Measurements from ENCODE around the gene KRT72. TPM values are rescaled to one million over a fixed set of nuclear protein-coding genes. Genes with fewer than 3 reads are reported as not detected.

Gene KRT72
- total RNA-seq, 1 experiment from 2014 or later: 0.17 TPM

GRCh38 chr12:52633383-52633782, 32.1 kb upstream of the KRT72 start:
- ChIA-PET CTCF (no interaction called here), RAD21 (ENCODE audit: low non-redundant PET in 1 of 2, low total read pairs in 2 of 2, uncharacterized antibody in 2 of 2, unreplicated experiment in 2 of 2) (no interaction called here), POLR2A (no interaction called here)
- no peaks in the 10 kb centered on the region for H3K4me1 ChIP-seq (ENCODE audit: control insufficient read depth in 1 of 2, insufficient read depth in 2 of 2, low read length in 2 of 2)
- no peaks in the 10 kb centered on the region for H4K20me1 ChIP-seq (ENCODE audit: insufficient read depth)
- no peaks in the 10 kb centered on the region for H3K27me3 ChIP-seq (ENCODE audit: insufficient read depth, low read length)
- no peaks in the 10 kb centered on the region for H3K9me3 ChIP-seq (ENCODE audit: control insufficient read depth in 1 of 2, insufficient read depth in 1 of 2, low read depth in 1 of 2, low read length in 2 of 2)
- TF ChIP-seq ELF1 (IDR thresholded peaks at IDR 0.05; ENCODE audit: borderline replicate concordance, low read depth): no peak
- TF ChIP-seq REST (IDR thresholded peaks at IDR 0.05; ENCODE audit: low read depth): no peak
- TF ChIP-seq SRF (IDR thresholded peaks at IDR 0.05; ENCODE audit: low read depth): no peak
- no peak for TF ChIP-seq SP1 (IDR thresholded peaks at IDR 0.05; ENCODE audit: low read depth)
- TF ChIP-seq ATF3 (IDR thresholded peaks at IDR 0.05): no peak
- TF ChIP-seq CBX3 (IDR thresholded peaks at IDR 0.05; ENCODE audit: low read depth): no peak
- TF ChIP-seq, protein P1, sequence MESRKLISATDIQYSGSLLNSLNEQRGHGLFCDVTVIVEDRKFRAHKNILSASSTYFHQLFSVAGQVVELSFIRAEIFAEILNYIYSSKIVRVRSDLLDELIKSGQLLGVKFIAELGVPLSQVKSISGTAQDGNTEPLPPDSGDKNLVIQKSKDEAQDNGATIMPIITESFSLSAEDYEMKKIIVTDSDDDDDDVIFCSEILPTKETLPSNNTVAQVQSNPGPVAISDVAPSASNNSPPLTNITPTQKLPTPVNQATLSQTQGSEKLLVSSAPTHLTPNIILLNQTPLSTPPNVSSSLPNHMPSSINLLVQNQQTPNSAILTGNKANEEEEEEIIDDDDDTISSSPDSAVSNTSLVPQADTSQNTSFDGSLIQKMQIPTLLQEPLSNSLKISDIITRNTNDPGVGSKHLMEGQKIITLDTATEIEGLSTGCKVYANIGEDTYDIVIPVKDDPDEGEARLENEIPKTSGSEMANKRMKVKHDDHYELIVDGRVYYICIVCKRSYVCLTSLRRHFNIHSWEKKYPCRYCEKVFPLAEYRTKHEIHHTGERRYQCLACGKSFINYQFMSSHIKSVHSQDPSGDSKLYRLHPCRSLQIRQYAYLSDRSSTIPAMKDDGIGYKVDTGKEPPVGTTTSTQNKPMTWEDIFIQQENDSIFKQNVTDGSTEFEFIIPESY (IDR thresholded peaks at IDR 0.05; ENCODE audit: extremely low read depth, insufficient replicate concordance, low read length): no peak
- no peak for TF ChIP-seq EZH2 (IDR thresholded peaks at IDR 0.05)
- TF ChIP-seq POLR2AphosphoS5 (IDR thresholded peaks at IDR 0.05; ENCODE audit: low read depth, low read length): no peak
- TF ChIP-seq JUND (IDR thresholded peaks at IDR 0.05): no peak
- no peak for TF ChIP-seq CTCF (IDR thresholded peaks at IDR 0.05 in 2 of 3, conservative IDR thresholded peaks at IDR 0.05 in 1 of 3; ENCODE audit: borderline replicate concordance in 1 of 3, insufficient read depth in 1 of 3, low read depth in 2 of 3, low read length in 2 of 3)
- TF ChIP-seq POLR2A (IDR thresholded peaks at IDR 0.05; ENCODE audit: borderline replicate concordance, extremely low read depth, insufficient read depth, insufficient read length): no peak
- no peak for TF ChIP-seq ZNF274 (IDR thresholded peaks at IDR 0.05; ENCODE audit: low read depth, low read length)
- no peak for TF ChIP-seq EGR1 (IDR thresholded peaks at IDR 0.05; ENCODE audit: low read depth)
- TF ChIP-seq CEBPB (IDR thresholded peaks at IDR 0.05; ENCODE audit: low read depth): no peak
- no peak overlapping the region for H3K4me3 ChIP-seq (replicated peaks in 1 of 2; ENCODE audit: low read depth in 1 of 2, low read length in 2 of 2)
- intact Hi-C loops (cut with micrococcal nuclease): no loop called here
- no peak overlapping the region for H3K27ac ChIP-seq (ENCODE audit: low read depth, low read length)
- BruUV-seq (replicated peaks): no TSS peak
- ATAC-seq (no peak), DNase-seq (ENCODE audit: low read depth, low spot score) (no peak)
- H3K4me2 ChIP-seq (ENCODE audit: low read length): no peak overlapping the region
- H2AFZ ChIP-seq (ENCODE audit: low read depth, low read length, poor library complexity, severe bottlenecking): no peak overlapping the region
- no peaks in the 10 kb centered on the region for H3K79me2 ChIP-seq (ENCODE audit: insufficient read depth, low read length)
- H3K36me3 ChIP-seq (ENCODE audit: control insufficient read depth in 1 of 2, insufficient read depth in 2 of 2, low read length in 2 of 2): no peaks in the 10 kb centered on the region
- no peak overlapping the region for H3K9ac ChIP-seq (ENCODE audit: low read length)
- H3K9me2 ChIP-seq (ENCODE audit: insufficient read depth): no peaks in the 10 kb centered on the region

All from HCT116 (cell line).